Gastroesophageal sphincter (tissue), 3 donors: ENCODE measurements around the gene GRID1.

Experiments
- CTCF ChIP-seq, 4 experiments: fragments of 200-600 bp in 2 of 4; fragments of 450-650 bp in 2 of 4; sonication (generic) in 1 of 4; IDR thresholded peaks; one replicate each; pipeline ENCODE4 v1.5.1; 2017 to 2019; ENCODE audit warnings: antibody characterized with exemption in 4 of 4, mild to moderate bottlenecking in 2 of 4, moderate library complexity in 2 of 4
- POLR2AphosphoS5 ChIP-seq: sonication (generic); formaldehyde crosslinking; IDR thresholded peaks from one replicate; pipeline ENCODE4 v1.6.1; 2017; ENCODE audit warnings: antibody characterized with exemption

GRCh38 chr10:85611093-85611740 lies 755.4 kb downstream of the GRID1 start:
- no peak for TF ChIP-seq CTCF (IDR thresholded peaks at IDR 0.05)
- TF ChIP-seq POLR2AphosphoS5: no peak
